ENCODE results near the gene CASP12. TPM values are rescaled to one million over a fixed set of nuclear protein-coding genes. Genes with fewer than 3 reads are reported as not detected.

The CASP12 gene
- total RNA-seq, 1 donor from 2014 or later, result 2.2 TPM

DNA sequence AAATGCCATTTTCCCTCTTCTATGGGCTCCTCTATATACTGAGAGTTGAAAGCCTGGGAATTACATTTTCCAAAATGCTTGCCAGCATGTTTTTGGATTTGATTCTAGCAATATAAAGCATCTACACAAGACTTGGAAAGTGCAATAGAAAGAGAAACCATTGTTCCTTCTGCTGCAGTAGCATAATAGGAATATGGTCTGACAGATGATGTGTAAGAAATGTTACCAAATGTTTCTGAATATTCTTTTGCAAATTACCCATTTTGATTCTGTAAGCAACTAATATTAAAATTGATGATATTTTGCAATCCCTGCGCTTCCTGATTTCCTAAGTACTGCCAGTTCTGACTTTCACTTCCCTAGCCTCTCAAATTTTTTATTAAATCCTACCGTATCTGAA is 61.6 kb downstream of the CASP12 start:
- peak; percentile 16 for DNase-seq

Small RNA genes within 50 kb of the gene (small RNA-seq; reads per million reads assigned to genes)
- gene AP002004.1 (ENCODE audit: low replicate concordance), result not detected

Other genes with a start within 250 kb of the CASP12 start
- gene CASP4, start 70.1 kb upstream of the CASP12 start, total RNA-seq, result 40.4 TPM
- not detected for gene CASP5, start 124.7 kb upstream of the CASP12 start, total RNA-seq
- 11.0 TPM for gene CASP1, start 136.7 kb upstream of the CASP12 start, total RNA-seq
- 3.3 TPM for gene CARD16, start 146.9 kb upstream of the CASP12 start, total RNA-seq
- not detected for gene CARD18, start 241.3 kb upstream of the CASP12 start, total RNA-seq